ENCODE measurements around the gene STPG1.

GRCh38 chr1:24426744-24427544, 13.4 kb upstream of the STPG1 start:
- no peak for TF ChIP-seq FOXM1 (CRISPR knock-in tag; IDR thresholded peaks at IDR 0.05)
- TF ChIP-seq, protein P1, sequence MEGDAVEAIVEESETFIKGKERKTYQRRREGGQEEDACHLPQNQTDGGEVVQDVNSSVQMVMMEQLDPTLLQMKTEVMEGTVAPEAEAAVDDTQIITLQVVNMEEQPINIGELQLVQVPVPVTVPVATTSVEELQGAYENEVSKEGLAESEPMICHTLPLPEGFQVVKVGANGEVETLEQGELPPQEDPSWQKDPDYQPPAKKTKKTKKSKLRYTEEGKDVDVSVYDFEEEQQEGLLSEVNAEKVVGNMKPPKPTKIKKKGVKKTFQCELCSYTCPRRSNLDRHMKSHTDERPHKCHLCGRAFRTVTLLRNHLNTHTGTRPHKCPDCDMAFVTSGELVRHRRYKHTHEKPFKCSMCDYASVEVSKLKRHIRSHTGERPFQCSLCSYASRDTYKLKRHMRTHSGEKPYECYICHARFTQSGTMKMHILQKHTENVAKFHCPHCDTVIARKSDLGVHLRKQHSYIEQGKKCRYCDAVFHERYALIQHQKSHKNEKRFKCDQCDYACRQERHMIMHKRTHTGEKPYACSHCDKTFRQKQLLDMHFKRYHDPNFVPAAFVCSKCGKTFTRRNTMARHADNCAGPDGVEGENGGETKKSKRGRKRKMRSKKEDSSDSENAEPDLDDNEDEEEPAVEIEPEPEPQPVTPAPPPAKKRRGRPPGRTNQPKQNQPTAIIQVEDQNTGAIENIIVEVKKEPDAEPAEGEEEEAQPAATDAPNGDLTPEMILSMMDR (CRISPR knock-in tag; IDR thresholded peaks at IDR 0.05) = no peak

Data from HepG2 (cell line).